ENCODE results near the gene RNF151. TPM values are rescaled to one million over a fixed set of nuclear protein-coding genes. Genes with fewer than 3 reads are reported as not detected.
"Not testable (repeated sequence)": the region's sequence is repeated elsewhere in the genome, so short reads cannot be mapped to it uniquely, and the experiment has no call there.

RNF151 gene, protein sequence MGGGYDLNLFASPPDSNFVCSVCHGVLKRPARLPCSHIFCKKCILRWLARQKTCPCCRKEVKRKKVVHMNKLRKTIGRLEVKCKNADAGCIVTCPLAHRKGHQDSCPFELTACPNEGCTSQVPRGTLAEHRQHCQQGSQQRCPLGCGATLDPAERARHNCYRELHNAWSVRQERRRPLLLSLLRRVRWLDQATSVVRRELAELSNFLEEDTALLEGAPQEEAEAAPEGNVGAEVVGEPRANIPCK
- total RNA-seq = not detected

DNA sequence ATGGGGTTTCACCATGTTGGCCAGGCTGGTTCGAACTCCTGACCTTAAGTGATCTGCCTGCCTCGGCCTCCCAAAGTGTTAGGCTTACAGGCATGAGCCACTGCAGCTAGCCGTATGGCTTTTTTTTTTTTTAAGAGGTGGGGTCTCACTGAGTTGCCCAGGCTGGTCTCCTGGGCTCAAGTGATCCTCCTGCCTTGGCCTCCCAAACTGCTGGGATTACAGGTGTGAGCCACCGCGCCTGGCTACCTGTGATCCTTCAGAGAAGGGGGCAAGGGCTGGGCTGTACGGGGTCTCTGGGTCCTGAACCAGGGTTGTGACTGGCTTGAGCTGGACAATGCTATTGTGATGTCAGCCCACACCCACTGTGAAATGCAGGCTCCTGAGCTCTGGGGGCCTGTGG lies at the start of gene RNF151:
Gene RNF151 (plus strand): TSS at position 397 of the 400 bp plus-strand sequence. CDS start 26 bp downstream, outside the sequence.
- DNase-seq = no peak

- no peak for DNase-seq
These were observed 49.5 kb upstream of the RNF151 start for GRCh38 chr16:1917056-1917664.

DNA sequence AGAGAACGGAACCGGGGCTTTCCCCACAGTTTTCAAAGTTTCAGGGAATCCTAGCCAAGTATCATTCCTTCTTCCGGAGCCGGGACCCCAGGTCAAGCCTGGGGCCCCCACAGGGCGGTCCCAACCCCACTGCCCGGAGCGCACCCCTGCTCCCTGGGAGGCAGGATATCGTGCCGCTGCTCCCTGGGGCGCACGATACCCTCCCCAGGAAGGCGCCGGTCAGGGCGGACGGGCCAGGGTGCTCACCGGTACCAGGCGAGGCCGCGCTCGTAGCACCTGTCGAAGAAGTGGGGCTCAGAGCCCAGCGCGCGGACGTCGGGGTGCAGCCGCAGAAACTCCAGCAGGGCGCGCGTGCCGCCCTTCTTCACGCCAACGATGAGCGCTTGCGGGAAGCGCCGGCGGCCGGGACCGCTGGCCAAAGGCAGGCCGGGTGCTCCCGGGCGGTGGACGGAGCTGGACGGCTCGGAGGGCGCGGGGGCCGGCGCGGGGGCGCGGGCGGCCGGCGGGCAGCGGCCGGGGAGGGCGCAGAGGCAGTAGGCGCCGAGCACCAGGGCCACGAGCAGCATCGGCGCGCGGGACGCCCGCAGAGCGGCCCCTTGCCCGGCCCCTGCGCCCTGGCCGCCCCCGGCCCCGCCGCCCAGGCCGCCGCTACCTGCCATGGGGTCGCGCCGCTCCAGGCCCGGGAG lies 48.8 kb upstream of the RNF151 start:
- DNase-seq = no peak

- no peak for DNase-seq
These were observed 48.0 kb upstream of the RNF151 start, which contains the start of gene HS3ST6 for GRCh38 chr16:1918351-1919326. Gene HS3ST6 (minus strand): TSS chr16:1918415. CDS start chr16:1918323, 92 bp downstream.

GRCh38 chr16:1919327-1919998 lies 47.2 kb upstream of the RNF151 start:
- no peak for DNase-seq

DNA sequence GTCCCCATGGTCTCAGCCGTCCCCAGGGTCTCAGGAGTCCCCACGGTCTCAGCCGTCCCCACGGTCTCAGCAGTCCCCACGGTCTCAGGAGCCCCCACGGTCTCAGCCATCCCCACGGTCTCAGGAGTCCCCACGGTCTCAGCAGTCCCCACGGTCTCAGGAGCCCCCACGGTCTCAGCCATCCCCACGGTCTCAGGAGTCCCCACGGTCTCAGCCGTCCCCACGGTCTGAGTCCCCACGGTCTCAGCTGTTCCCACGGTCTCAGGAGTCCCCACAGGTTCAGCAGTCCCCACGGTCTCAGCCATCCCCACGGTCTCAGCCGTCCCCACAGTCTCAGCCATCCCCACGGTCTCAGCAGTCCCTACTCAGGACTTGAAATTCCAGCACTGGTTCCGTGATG lies 46.5 kb upstream of the RNF151 start:
- not testable (repeated sequence) for DNase-seq

GRCh38 chr16:1920727-1921171 lies 45.9 kb upstream of the RNF151 start:
- no peak for DNase-seq

GRCh38 chr16:1922357-1922756 lies 44.3 kb upstream of the RNF151 start:
- DNase-seq = no peak

DNA sequence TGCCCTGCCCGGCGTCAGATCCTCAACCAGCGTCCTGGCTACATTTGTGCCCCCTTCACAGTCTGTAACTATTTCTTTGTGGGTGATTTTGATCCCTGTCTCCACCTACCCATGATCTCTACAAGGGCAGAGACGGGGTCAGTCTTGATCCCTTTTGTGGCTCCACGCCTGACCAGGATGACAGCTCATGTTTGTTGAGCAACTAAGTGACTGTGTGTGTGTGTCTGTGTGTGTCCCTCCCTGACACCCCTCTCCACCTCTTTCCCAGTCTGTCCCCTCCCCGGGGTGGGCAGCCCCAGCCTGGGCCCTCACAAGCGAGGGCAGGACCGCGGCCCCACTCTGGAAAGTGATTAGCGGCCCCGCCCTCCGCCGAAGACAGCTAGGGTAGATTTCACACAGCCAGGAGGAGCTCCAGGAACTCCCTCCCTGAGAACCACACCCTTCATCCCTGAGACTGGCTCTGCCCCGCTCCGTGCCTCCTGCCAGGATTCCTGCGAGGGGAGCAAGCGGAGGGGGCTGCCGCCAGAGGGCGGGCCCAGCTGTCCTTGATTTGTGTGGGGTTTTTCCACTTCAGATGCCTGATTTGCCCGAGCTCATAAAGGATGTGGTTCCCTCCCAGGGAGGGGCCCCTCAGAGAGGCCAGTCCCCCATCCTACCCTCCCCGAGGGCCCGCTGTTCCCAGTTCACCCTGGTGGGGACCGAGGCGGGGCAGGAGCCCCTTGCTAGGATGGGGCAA lies 43.2 kb upstream of the RNF151 start:
- peak; percentile 83 for DNase-seq

DNA sequence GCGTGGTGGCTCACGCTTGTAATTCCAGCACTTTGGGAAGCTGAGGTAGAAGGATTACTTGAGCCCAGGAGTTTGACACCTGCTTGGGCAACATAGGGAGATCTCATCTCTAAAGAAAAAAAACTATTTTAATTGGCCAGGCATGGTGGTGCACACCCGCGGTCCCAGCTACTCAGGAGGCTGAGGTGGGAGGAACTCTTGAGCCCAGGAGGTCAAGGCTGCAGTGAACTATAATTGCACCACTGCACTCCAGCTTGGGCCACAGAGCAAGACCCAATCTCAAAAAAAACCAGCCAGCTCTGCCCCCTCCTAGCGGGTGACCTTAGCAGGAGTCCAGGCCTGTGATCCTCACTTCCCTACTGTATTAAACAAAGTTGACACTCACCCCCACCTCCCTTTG lies 42.6 kb upstream of the RNF151 start:
- DNase-seq = no peak

- no peak for DNase-seq
These were observed 40.4 kb upstream of the RNF151 start for GRCh38 chr16:1926271-1926670.

GRCh38 chr16:1929105-1929504 lies 37.6 kb upstream of the RNF151 start:
- DNase-seq = no peak

GRCh38 chr16:1929578-1930337 lies 36.9 kb upstream of the RNF151 start:
- DNase-seq = peak; percentile 94

DNA sequence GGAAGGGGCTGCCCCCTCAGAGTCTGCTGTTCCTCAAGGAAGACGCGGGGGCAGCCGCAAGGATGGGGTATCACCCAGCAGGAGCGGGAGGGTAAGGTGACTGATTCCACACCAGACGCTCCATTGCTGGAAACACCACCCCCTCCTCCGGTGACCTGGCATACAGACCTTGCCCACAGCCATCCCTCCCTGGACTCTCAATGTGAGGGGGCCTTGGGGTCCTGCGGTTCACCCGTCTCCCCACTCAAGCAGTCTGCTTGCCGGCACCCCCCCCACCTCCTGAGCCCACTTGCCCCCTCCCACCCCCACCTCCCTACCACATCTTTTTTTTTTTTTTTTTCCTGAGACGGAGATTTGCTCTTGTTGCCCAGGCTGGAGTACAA lies 36.3 kb upstream of the RNF151 start:
- no peak for DNase-seq

DNA sequence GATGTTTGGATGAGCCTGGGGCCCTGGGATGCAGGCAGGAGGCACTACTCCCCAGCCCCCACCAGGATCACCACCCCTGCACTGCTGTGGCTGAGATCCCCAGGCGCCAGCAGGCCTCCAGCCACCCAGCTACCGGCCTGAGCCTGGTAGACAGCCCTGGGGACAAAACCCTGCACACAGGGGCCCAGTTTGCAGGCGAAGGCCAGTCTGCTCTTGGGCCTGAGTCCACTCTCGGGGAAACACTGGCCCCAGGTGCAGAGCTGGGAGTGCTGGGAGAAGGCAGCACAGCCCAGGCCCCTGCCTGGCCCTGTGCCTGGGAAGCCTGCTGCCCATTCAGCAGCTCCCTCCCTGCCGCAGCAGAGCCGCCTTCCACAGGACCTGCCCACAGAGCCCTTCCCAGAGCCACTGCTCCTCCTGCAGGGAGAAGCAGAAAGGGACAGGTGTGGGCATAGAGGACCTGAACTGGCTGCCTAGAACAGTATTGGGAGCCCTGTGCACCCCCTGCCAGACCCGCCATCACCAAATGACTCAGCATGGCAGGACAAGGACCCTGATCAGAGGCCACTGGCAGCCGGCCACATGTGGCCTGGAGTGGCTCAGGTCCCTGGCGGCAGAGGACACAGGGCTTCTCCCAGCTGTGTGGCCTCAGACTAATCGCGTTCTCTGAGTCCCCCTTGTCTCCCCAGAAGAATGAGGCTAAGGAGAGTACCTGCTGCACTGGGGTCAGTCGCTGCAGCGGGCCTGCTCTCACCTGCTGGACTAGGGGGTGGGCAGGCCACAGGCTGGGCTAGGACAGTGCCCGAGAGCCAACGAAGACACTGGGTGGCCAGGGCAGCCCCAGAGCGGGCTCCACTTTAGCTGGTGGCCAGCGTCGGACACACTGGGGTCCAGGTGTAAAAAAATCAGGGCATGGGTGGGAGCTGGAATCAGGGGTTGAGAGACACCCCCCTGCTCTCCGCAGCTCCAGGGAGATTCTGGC lies 34.3 kb upstream of the RNF151 start:
- no peak for DNase-seq

DNA sequence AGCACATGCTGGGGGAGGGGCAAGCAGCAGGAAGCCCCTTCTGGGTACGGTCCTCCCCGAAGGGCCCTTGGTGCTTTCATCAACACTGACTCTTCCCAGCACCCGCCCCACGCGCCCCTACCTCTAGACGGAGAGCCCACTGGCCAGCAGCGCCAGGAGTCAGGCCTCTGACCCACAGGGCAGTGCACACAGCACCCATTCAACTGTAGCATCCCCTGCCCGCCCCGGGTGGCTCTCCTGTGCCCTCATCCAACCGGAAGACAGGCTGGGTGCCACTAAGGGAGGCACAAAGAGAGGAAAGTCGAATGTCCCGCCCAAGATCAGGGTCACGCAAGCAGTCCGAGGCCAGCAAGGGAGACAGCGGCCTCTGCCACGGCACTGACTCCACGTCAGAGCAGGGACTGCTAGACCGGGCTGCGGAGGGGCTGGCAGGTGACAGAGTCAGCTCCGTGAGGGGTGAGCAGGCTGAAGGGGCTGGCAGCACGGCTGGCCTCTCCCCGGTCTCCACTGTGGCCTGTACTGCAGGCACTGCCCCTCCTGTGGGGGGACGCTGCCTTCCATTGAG lies 33.5 kb upstream of the RNF151 start:
- no peak for DNase-seq

- DNase-seq = no peak
These were observed 29.6 kb upstream of the RNF151 start for GRCh38 chr16:1936945-1937479.

- no peak for DNase-seq
These were observed 28.3 kb upstream of the RNF151 start for GRCh38 chr16:1938316-1938715.
